ENCODE results near the gene IVD. TPM values are rescaled to one million over a fixed set of nuclear protein-coding genes. Genes with fewer than 3 reads are reported as not detected.

IVD gene
- total RNA-seq (2022) = 74.5 and 76.6 TPM in 2 replicates
- Bru-seq, nascent RNA = percentile 85 among the genes with signal in this experiment
- BruChase-seq, experiment 1, labeled RNA remaining after a 2-hour chase = percentile 89 among the genes with signal in this experiment
- percentile 90 among the genes with signal in this experiment for BruChase-seq, experiment 2, labeled RNA remaining after a 6-hour chase
- long read RNA-seq, full-length matches to known transcripts = 70 of 108 reads
- long read RNA-seq, partial matches to known transcripts = 15 of 108 reads
- long read RNA-seq, other reads (novel, unspliced or antisense) = 23 of 108 reads

DNA sequence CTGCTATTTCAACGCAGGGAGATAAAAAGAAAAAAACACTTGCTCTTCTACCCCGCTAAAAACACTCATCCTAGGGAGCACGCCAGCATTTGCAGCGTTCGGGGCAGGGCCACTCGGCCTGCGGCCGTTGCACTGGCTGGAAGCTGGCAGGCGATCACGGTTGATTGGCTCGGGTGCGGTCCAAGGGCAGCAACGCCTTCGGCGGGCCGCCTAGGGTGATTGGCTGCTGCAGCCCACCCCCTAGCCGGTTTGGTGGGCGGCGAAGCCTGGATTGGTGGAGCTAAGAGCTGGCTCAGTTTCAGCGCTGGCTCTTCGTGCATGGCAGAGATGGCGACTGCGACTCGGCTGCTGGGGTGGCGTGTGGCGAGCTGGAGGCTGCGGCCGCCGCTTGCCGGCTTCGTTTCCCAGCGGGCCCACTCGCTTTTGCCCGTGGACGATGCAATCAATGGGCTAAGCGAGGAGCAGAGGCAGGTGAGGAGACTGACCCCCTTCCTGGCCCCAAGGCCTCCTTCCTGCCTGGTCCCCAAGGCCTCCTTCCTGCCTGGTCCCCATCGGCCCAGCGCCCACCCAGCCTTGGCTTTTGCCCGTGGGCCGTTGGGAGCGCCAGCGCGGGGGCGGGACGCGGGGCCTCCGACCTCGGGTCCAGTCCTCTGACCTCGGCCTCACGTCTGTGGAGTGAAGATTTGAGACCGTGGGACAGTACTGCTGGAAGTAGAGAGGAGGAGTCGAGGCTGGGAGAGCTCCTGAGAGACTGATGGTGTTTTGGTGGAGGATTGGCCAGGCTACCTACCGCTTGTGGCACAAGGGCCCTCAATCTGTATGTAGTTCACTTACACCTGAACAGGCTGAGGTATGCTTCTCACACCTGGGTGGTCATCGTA, at the start of gene IVD:
TSS of gene IVD (plus strand) at position 295 of the 881 bp plus-strand sequence. CDS start at position 328, 33 bp downstream.
- H3K36me3 ChIP-seq (ENCODE audit: control insufficient read depth, insufficient read depth, low read length) = no peaks in the 10 kb centered on the region; the same call in none of the 2 replicates
- H3K27me3 Mint-ChIP-seq (ENCODE audit: insufficient read depth, unreplicated experiment) = no peaks in the 10 kb centered on the region
- H3K9me3 Mint-ChIP-seq (ENCODE audit: unreplicated experiment) = no peaks in the 10 kb centered on the region
- no peaks in the 10 kb centered on the region for H3K27me3 ChIP-seq (replicated peaks; ENCODE audit: control insufficient read depth, insufficient read depth, low read length)
- H3K36me3 Mint-ChIP-seq (ENCODE audit: insufficient read depth, unreplicated experiment) = peaks cover 24% of the 10 kb centered on the region
- POLR2A ChIA-PET = interaction anchor here (1.4 to 1.5 kb wide), 2 partner anchors 8 to 23 kb away, joined by 4 to 8 read pairs; partner anchors contain the start of gene KNSTRN
- CTCF ChIA-PET = interaction anchor here (0.7 to 1.5 kb wide), 7 partner anchors 8 to 126 kb away, joined by 3 to 7 read pairs (median 5); partner anchors contain the start of gene INAFM2
- H3K4me3 ChIP-seq (ENCODE audit: low read depth, low read length) = peak within 1 kb of the TSS; percentile 65
- TF ChIP-seq, protein P1, sequence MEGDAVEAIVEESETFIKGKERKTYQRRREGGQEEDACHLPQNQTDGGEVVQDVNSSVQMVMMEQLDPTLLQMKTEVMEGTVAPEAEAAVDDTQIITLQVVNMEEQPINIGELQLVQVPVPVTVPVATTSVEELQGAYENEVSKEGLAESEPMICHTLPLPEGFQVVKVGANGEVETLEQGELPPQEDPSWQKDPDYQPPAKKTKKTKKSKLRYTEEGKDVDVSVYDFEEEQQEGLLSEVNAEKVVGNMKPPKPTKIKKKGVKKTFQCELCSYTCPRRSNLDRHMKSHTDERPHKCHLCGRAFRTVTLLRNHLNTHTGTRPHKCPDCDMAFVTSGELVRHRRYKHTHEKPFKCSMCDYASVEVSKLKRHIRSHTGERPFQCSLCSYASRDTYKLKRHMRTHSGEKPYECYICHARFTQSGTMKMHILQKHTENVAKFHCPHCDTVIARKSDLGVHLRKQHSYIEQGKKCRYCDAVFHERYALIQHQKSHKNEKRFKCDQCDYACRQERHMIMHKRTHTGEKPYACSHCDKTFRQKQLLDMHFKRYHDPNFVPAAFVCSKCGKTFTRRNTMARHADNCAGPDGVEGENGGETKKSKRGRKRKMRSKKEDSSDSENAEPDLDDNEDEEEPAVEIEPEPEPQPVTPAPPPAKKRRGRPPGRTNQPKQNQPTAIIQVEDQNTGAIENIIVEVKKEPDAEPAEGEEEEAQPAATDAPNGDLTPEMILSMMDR (IDR thresholded peaks at IDR 0.05; ENCODE audit: insufficient read depth in 1 of 2, low read depth in 1 of 2, low read length in 1 of 2, severe bottlenecking in 1 of 2, unreplicated experiment in 1 of 2) = no peak
- DNase-seq = peak; percentile 93 to 95
- H3K4me3 Mint-ChIP-seq (ENCODE audit: unreplicated experiment) = peak within 1 kb of the TSS; percentile 82
- no TSS peak for BruUV-seq (replicated peaks)
- intact Hi-C loops (cut with micrococcal nuclease; ENCODE audit: unreplicated experiment) = loop anchor here (2.0 to 10.0 kb wide), 2 partner anchors 23 to 61 kb away; partner anchors contain the start of genes CCDC9B and KNSTRN
- H3K9me3 ChIP-seq = no peaks in the 10 kb centered on the region
- H3K27ac Mint-ChIP-seq (ENCODE audit: unreplicated experiment) = peak within 1 kb of the TSS; percentile 72
- H3K4me1 ChIP-seq = 0 out of 2 replicates have a peak, but pooled peaks cover 10% of the 10 kb centered on the region
- no peaks in the 10 kb centered on the region for H3K4me1 Mint-ChIP-seq (ENCODE audit: low read depth, unreplicated experiment)

DNA sequence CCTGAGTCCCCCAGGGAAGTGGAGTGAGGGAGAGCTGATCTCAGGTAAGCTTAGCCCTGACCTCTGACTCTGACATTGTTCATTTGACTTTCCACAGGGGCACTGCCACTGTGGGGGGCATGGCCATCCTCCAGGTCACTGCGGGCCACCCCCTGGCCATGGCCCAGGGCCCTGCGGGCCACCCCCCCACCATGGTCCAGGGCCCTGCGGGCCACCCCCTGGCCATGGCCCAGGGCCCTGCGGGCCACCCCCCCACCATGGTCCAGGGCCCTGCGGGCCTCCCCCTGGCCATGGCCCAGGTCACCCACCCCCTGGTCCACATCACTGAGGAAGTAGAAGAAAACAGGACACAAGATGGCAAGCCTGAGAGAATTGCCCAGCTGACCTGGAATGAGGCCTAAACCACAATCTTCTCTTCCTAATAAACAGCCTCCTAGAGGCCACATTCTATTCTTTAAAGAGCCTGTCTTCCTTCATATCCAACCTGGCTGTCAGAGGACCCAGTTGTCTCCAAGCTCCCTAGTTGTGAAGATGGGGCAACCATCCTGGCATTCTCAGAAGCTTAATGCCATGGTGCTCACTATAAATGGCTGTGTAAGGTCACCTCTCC, 49.5 kb upstream of the IVD start:
- Histone ChIP-seq H3K4me1 (peaks cover 49% of the 10 kb centered on the region), H3K27me3 (replicated peaks; ENCODE audit: control insufficient read depth, insufficient read depth, low read length) (no peaks in the 10 kb centered on the region), H3K4me3 (ENCODE audit: low read depth, low read length) (no peak overlapping the region), H3K36me3 (ENCODE audit: control insufficient read depth, insufficient read depth, low read length) (no peaks in the 10 kb centered on the region; the same call in 1 of the 2 replicates), H3K9me3 (no peaks in the 10 kb centered on the region)
- H3K4me1 Mint-ChIP-seq (ENCODE audit: low read depth, unreplicated experiment) = peaks cover 55% of the 10 kb centered on the region
- no peak overlapping the region for H3K27ac Mint-ChIP-seq (ENCODE audit: unreplicated experiment)
- DNase-seq = no peak
- CTCF ChIA-PET = interaction anchor here (1.0 kb wide), 1 partner anchor 33 kb away, joined by 4 read pairs; no protein-coding TSS in a partner anchor
- TF ChIP-seq, protein P1 (IDR thresholded peaks at IDR 0.05; ENCODE audit: insufficient read depth in 1 of 2, low read depth in 1 of 2, low read length in 1 of 2, severe bottlenecking in 1 of 2, unreplicated experiment in 1 of 2) = no peak
- H3K9me3 Mint-ChIP-seq (ENCODE audit: unreplicated experiment) = no peaks in the 10 kb centered on the region
- peaks cover 9% of the 10 kb centered on the region for H3K36me3 Mint-ChIP-seq (ENCODE audit: insufficient read depth, unreplicated experiment)
- POLR2A ChIA-PET = no interaction called here
- BruUV-seq (replicated peaks) = no TSS peak
- H3K4me3 Mint-ChIP-seq (ENCODE audit: unreplicated experiment) = no peak overlapping the region
- intact Hi-C loops (cut with micrococcal nuclease; ENCODE audit: unreplicated experiment) = no loop called here
- H3K27me3 Mint-ChIP-seq (ENCODE audit: insufficient read depth, unreplicated experiment) = no peaks in the 10 kb centered on the region

DNA sequence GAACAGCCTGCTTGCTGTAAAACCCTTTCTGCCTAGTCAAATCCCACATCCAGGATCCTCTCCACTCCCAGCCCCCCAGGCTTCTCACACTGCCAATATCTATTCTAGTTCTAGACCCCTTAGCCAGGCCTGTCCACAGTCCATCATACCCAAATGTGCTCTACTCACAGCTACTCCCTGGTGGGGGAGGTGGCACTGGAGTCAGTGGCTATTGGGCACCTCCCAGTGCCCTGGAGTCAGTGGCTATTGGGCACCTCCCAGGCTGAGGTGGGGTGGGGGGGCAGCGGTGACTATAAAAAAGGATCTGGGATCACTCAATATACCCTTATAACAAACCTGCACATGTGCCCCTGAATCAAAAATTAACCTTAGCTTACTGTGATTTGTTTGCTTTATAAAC, 48.3 kb upstream of the IVD start:
- H3K36me3 Mint-ChIP-seq (ENCODE audit: insufficient read depth, unreplicated experiment) = peaks cover 9% of the 10 kb centered on the region
- BruUV-seq (replicated peaks) = no TSS peak
- CTCF ChIA-PET = interaction anchor here (1.4 kb wide), 1 partner anchor 13 kb away, joined by 4 read pairs; no protein-coding TSS in a partner anchor

More for the DNA sequence above, 48.3 kb upstream of the IVD start:
- Mint-ChIP-seq H3K27ac (ENCODE audit: unreplicated experiment) (no peak overlapping the region), H3K9me3 (ENCODE audit: unreplicated experiment) (no peaks in the 10 kb centered on the region), H3K4me1 (ENCODE audit: low read depth, unreplicated experiment) (peaks cover 49% of the 10 kb centered on the region), H3K27me3 (ENCODE audit: insufficient read depth, unreplicated experiment) (no peaks in the 10 kb centered on the region), H3K4me3 (ENCODE audit: unreplicated experiment) (peak overlapping the region; percentile 88)
- no peaks in the 10 kb centered on the region for H3K9me3 ChIP-seq
- H3K4me1 ChIP-seq = peaks cover 37% of the 10 kb centered on the region
- no peaks in the 10 kb centered on the region; the same call in 1 of the 2 replicates for H3K36me3 ChIP-seq (ENCODE audit: control insufficient read depth, insufficient read depth, low read length)
- TF ChIP-seq, protein P1 (IDR thresholded peaks at IDR 0.05; ENCODE audit: insufficient read depth in 1 of 2, low read depth in 1 of 2, low read length in 1 of 2, severe bottlenecking in 1 of 2, unreplicated experiment in 1 of 2) = no peak
- intact Hi-C loops (cut with micrococcal nuclease; ENCODE audit: unreplicated experiment) = no loop called here
- POLR2A ChIA-PET = no interaction called here
- peak overlapping the region; percentile 50 for H3K4me3 ChIP-seq (ENCODE audit: low read depth, low read length)
- no peak for DNase-seq
- no peaks in the 10 kb centered on the region for H3K27me3 ChIP-seq (replicated peaks; ENCODE audit: control insufficient read depth, insufficient read depth, low read length)
